Stimulated activated CD8-positive, alpha-beta memory T cell treated with anti-CD3 and anti-CD28 coated beads, Interleukin-7, amount 100 ng/mL, for 48 hours (primary cell): ENCODE results near the gene KLHL33.
A peak's percentile ranks its signal among the peaks of the same experiment; 100 is the strongest.

Experiments used
- DNase-seq, 2 donors: peaks; one replicate each; pipeline ENCODE4 v3.0.0-alpha.2; 2020; ENCODE audit warnings: low read depth in 1 of 2; ENCODE audit errors: extremely low read depth in 1 of 2

The KLHL33 gene

DNA sequence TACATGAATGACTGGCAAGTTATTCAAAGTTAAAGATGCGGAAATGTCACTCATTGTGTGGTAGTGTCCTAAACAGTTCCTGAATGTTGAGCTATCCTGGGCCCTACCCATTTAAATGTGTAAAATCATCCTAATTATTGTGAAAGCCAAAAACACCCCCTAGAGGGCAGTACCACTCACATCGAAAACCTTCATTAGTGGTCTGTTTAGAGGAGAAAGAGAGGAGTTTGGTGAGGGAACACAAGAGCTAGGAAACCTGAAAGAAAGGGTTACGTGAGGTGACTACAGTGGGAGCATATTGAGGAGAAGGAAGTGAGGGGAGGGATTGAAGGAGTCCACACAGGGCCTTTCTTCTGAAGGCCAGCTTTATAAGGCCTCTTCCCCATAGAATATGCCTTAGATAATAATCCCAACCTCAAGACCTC lies 20.2 kb downstream of the KLHL33 start:
- no peak for DNase-seq

- DNase-seq, result no peak
Observed at GRCh38 chr14:20413744-20414082, 22.3 kb downstream of the KLHL33 start.

DNA sequence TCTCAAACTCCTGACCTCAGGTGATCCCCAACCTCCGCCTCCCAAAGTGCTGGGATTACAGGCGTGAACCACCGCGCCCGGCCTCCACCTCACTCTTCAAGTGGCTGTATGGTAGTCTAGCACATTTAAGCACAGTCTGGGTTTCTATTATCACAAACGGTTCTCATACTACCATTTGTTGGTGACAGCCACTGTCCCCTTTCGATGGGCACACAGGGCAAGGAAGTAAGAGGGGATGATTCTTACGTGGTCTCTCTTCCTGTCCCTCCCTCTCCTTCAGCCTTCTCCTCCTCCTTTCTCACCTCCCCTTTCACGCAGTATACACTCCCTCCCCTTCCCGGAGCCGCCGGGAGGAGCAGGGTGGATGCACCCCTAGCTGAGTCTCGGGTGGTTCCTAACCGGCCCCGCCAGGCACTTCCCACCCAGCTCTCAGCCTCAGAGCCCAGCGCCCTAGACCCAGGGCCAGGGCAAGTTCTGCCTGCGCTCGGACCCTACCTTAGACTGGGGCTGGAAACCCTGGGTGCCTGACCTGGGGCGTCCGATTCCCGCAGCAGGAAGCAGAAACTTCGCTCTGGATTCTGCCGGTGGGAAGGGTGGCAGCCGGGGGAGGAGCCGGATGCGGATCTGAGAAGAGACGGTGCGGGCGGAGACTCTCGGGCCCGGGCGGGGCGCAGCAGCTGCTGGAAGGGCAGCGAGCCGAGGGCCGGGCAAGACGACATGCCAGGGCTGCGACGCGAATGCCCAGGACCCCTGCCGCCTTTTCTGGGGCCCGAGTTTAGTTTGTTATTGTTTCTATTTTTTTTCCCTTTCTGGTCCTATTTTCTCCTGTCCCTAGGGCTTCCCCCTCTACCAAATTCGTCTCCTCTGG lies 22.9 kb downstream of the KLHL33 start, which contains the start of gene TEP1:
Gene TEP1, minus strand, starts transcription at position 626 of the 868 bp plus-strand sequence. CDS start 5,062 bp downstream, outside the sequence.
- DNase-seq, result peak; percentile 60 to 68

- no peak for DNase-seq
Observed at GRCh38 chr14:20412411-20412810, 23.6 kb downstream of the KLHL33 start.

DNA sequence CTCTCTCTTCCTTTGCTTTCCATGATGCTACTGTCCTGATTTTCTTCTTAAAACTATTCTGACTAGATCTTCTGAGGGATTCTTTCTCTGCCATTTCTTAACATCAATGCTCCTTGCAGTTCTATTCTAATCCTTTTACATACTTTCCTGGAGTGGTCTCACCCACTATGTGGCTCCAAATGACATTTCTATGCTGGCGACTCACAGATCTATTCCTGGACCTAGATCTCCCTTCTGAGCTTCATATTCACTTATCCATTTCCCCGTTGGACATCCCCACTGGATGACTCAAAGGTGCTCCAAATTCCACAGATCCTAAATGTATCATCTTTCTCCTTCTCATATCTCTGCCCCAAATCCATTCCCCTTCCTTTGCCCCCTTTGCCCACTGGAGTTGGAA lies 26.7 kb downstream of the KLHL33 start:
- no peak for DNase-seq

DNA sequence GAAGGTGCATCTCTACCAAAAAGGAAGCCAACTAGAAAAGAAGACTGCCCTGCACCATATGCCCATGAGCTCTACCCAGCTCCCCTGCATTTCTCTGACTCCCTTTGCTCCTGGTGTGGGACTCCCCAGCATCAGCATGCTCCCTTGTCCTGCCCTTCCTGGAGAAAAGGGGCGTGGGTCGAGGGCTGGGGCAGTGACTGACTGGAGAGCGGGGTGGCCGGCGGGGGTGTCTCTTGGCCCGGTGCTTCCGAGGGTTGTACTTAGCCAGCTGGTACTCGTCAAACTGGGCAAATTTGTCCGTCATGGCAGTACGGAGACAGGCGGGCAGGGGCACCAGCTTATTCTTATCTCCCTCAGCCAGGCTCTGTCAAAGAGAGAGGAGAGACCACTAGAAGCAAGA lies 32.4 kb downstream of the KLHL33 start:
- no peak for DNase-seq

- no peak for DNase-seq
Observed at GRCh38 chr14:20400965-20401593, 34.9 kb downstream of the KLHL33 start.

DNA sequence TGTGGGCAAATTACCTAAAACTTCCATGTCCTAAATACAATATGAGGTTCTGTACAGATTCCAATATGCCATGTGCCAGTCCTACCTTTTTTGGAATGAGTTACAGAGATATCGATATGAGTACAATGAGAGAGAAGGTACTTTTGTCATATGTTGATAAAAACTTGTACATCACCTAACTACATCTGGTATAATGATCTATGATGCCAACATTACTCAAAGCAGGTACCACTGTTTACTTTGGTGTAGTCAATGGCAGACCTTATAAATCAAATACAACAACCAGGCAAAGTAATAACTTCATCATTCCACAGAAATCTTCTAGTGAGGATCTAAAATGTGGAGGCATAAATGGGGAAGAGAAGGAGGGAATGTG lies 35.4 kb downstream of the KLHL33 start:
- no peak for DNase-seq

- DNase-seq, result no peak
Observed at GRCh38 chr14:20397511-20397910, 38.5 kb downstream of the KLHL33 start.

DNA sequence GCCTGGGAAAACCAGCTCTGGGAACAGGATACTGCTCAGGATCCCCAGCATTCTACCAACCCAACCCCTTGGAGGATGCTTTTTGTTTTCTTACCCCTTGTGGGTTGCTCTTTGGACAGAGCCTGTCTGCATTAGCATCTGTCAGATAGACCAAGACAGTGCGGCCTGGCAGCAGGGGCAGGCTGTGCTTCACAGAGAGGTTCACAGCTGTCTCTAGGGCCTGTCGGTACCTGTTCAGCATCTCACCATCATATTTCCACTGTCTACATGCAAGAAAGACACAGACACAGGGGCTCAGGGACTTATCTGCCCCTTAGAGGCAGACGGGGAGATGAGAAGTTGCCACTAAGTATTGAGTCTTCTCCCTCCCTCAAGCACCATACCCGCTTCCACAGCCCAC lies 44.5 kb downstream of the KLHL33 start:
- no peak for DNase-seq

DNA sequence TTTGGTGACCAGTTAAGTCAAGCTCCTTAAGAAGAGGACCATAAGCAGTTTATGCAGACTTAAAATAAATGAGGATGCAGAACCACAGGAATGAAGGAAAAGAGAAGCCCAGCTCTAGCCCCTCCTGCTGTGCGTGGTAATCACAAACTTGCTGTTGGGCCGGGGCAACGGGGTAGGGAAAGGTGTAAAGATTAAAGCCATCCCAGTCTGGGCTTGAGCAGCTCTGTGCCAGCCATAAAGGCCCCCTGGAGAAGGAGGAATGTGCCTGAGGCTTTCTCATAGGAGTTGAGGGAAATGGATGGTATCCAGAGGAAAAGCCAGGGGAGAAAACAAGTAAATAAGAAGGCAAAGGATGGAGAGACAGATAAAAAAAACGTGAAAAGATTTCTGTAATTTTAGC lies 47.8 kb downstream of the KLHL33 start:
- DNase-seq, result no peak

- DNase-seq, result no peak
Observed at GRCh38 chr14:20387576-20387975, 48.4 kb downstream of the KLHL33 start.

DNA sequence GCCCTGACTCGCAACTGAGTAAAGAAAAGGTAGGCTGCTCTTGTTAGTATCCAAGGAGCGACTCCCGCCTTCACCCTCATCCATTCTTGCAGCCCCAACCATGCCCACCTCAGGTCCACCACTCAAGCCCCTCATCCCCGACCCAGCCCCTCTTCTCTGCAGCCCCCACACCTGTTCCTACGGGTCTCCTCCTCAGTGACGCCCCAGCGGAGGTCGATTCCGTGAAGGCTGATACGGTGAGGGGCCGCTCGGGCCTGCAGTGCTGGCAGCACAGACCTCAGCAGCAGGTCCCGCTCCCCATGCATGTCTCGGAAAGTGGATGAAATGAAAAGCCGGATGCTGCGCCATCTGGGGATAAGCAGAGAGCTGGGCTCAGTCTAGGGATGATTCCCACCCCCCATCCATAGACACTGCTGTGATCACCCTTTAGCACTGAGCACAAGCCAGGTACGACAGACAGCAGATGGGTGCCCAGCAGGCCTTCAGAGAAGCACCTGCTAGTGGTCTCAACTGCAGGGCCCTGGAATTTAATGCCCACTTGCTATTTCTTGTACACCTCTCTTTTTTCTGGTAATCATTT lies 49.6 kb downstream of the KLHL33 start:
- no peak for DNase-seq

GRCh38 chr14:20384886-20385285 lies 51.1 kb downstream of the KLHL33 start:
- no peak for DNase-seq

DNA sequence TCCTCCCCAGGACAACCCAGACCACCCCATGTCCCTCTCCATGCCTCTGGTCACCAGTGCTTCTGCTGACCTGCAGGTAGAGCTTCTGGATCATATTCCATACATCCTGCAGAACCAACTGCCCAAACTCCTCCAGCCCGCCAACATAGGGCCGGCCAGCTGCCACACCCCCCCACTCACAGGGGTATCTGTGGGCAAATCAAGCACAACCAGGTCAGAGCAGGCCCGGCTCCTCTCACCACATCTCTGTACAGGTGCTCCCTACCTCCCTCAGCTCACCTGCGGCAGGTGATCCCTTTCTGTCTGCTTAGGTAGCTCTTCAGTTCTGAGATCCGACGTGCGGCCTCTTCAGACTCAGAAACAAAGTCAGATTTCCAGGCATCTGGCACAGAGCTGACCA lies 51.6 kb downstream of the KLHL33 start:
- DNase-seq, result no peak

- DNase-seq, result no peak
Observed at GRCh38 chr14:20383636-20384035, 52.3 kb downstream of the KLHL33 start.

GRCh38 chr14:20383032-20383431 lies 52.9 kb downstream of the KLHL33 start:
- no peak for DNase-seq

DNA sequence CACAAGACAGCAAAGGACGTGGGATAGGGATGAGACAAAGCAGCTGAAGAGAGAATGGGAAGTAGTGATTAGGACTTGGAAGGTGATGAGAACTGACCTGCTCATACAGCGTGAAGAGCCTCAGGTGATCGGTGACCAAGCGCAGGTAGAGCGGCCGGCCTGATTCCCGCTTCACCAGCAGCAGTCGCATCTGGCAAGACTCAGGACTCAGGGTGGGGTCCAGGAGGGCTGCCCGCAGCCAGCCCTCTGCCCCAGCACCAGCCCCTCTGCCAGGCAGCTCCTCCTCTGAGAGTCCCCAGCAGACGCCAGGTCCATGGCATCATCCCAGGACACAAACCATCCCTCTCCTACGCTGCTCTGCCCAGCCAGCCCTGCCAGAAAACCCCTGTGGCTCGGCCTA lies 53.4 kb downstream of the KLHL33 start:
- no peak for DNase-seq

GRCh38 chr14:20381341-20381740 lies 54.6 kb downstream of the KLHL33 start:
- DNase-seq, result no peak

- no peak for DNase-seq
Observed at GRCh38 chr14:20380681-20381080, 55.3 kb downstream of the KLHL33 start.

GRCh38 chr14:20379743-20380142 lies 56.2 kb downstream of the KLHL33 start:
- DNase-seq, result no peak

GRCh38 chr14:20377171-20377570 lies 58.8 kb downstream of the KLHL33 start:
- no peak for DNase-seq
